H1 (cell line): Measurements from ENCODE around the gene KLHL3. TPM values are rescaled to one million over a fixed set of nuclear protein-coding genes. Genes with fewer than 3 reads are reported as not detected.

ENCODE experiments used
- ATF3 ChIP-seq: IDR thresholded peaks from 2 replicates; pipeline ENCODE4 v1.6.1; 2011; ENCODE audit warnings: low read depth, mild to moderate bottlenecking, low read length; ENCODE audit not compliant: insufficient read depth
- BCL11A ChIP-seq, 2 experiments: IDR thresholded peaks; one replicate each; pipeline ENCODE4 v1.6.1; 2011; ENCODE audit warnings: low read depth in 2 of 2, low read length in 2 of 2, mild to moderate bottlenecking in 2 of 2
- CBX5 ChIP-seq: fragments of 300-800, 300-1000 bp; sonication (generic); IDR thresholded peaks from 2 replicates; pipeline ENCODE4 v1.7.1; 2016; ENCODE audit warnings: antibody characterized with exemption, low read length, low read depth
- CHD7 ChIP-seq: fragments of 300-600 bp; sonication (generic); IDR thresholded peaks from 2 replicates; pipeline ENCODE4 v1.7.1; 2012; ENCODE audit warnings: low read length, moderate library complexity, mild to moderate bottlenecking, inconsistent platforms; ENCODE audit not compliant: insufficient replicate concordance
- KDM1A ChIP-seq: fragments of 200-600, 300-600 bp; sonication (generic); IDR thresholded peaks from 2 replicates; pipeline ENCODE4 v1.7.1; 2016; ENCODE audit warnings: mild to moderate bottlenecking, low read length, borderline replicate concordance
- KDM4A ChIP-seq: IDR thresholded peaks from one replicate; pipeline ENCODE4 v1.7.1; 2012; ENCODE audit warnings: low read depth, mild to moderate bottlenecking, moderate library complexity, low read length, inconsistent platforms; ENCODE audit not compliant: severe bottlenecking
- MAFK ChIP-seq: IDR thresholded peaks from 2 replicates; pipeline ENCODE4 v1.6.1; 2012; ENCODE audit warnings: low read depth, mild to moderate bottlenecking, improper control_type of control experiment, low read length
- RFX5 ChIP-seq: IDR thresholded peaks from 2 replicates; pipeline ENCODE4 v1.6.1; 2011; ENCODE audit warnings: low read depth, low read length, improper control_type of control experiment, borderline replicate concordance
- SIN3A ChIP-seq, 2 experiments: IDR thresholded peaks in 1 of 2; conservative IDR thresholded peaks in 1 of 2; 2 replicates each; pipeline ENCODE4 v1.6.1; 2011 to 2012; ENCODE audit warnings: low read length in 2 of 2, improper control_type of control experiment in 1 of 2, low read depth in 1 of 2, mild to moderate bottlenecking in 1 of 2
- TAF7 ChIP-seq: optimal IDR thresholded peaks from 2 replicates; pipeline ENCODE3; 2011; ENCODE audit warnings: low read depth, mild to moderate bottlenecking, inconsistent platforms, low read length, moderate library complexity, borderline replicate concordance
- ZNF274 ChIP-seq: IDR thresholded peaks from 2 replicates; pipeline ENCODE4 v1.7.0; 2012; ENCODE audit warnings: low read length, borderline replicate concordance; ENCODE audit errors: extremely low read depth
- polyA plus RNA-seq, 7 experiments: library from polyadenylated mRNA; depleted of rRNA in 3 of 7; stranded (reverse) in 5 of 7; unstranded in 2 of 7; fragments of >200 nt in 5 of 7; fragments of 200-250 nt in 2 of 7; gene quantifications; 1 replicate in 5 of 7; 2 replicates in 1 of 7; 4 replicates in 1 of 7; pipeline versions ENCODE4 v1.2.1 to v1.2.3, GENCODE V29; 2011 to 2013; ENCODE audit warnings: missing spikeins in 2 of 7, mixed read lengths in 2 of 7
- total RNA-seq: library from RNA; stranded (reverse); fragmentation: NEBNext Ultra II Directional; extraction: Animal tissue kit (Norgen Biotek cat#: 25700); gene quantifications from 2 replicates; pipeline ENCODE4 v1.2.1, GENCODE V29; 2021

Gene KLHL3
- total and polyA plus RNA-seq, 2 of the 8 experiments (the other 6 are each of a cell fraction or from before 2014, with no cell fraction given), result 7.4 to 13.7 TPM

- no peak for TF ChIP-seq CHD7
- no peak for TF ChIP-seq KDM4A
- no peak for TF ChIP-seq CBX5
- TF ChIP-seq BCL11A (IDR thresholded peaks at IDR 0.05; ENCODE audit: low read depth in 2 of 2, low read length in 2 of 2), result no peak
- no peak for TF ChIP-seq RFX5
- TF ChIP-seq TAF7, result no peak
- TF ChIP-seq MAFK, result no peak
- no peak for TF ChIP-seq SIN3A (conservative IDR thresholded peaks at IDR 0.05 in 1 of 2, IDR thresholded peaks at IDR 0.05 in 1 of 2; ENCODE audit: low read depth in 1 of 2, low read length in 2 of 2)
- no peak for TF ChIP-seq ATF3
- no peak for TF ChIP-seq KDM1A
- no peak for TF ChIP-seq ZNF274
Measured at GRCh38 chr5:137582218-137582617, 153.7 kb downstream of the KLHL3 start (continued).
